Stromal cell of bone marrow (primary cell): ENCODE measurements around the gene SOX1.

ENCODE experiments used
- DNase-seq: peaks from one replicate; pipeline ENCODE4 v3.0.0-alpha.2; 2012; ENCODE audit warnings: low read depth

The SOX1 gene

GRCh38 chr13:112106478-112107141 is 39.7 kb downstream of the SOX1 start:
- DNase-seq, result no peak

- DNase-seq, result no peak
Measured at GRCh38 chr13:112107289-112107688, 40.3 kb downstream of the SOX1 start.

- no peak for DNase-seq
Measured at GRCh38 chr13:112110479-112110878, 43.5 kb downstream of the SOX1 start.

- DNase-seq, result no peak
Measured at GRCh38 chr13:112111239-112111857, 44.4 kb downstream of the SOX1 start.

- no peak for DNase-seq
Measured at GRCh38 chr13:112112534-112113276, 45.8 kb downstream of the SOX1 start.

- DNase-seq, result no peak
Measured at GRCh38 chr13:112113348-112113747, 46.4 kb downstream of the SOX1 start.

GRCh38 chr13:112113851-112114250 is 46.9 kb downstream of the SOX1 start:
- DNase-seq, result no peak

- no peak for DNase-seq
Measured at GRCh38 chr13:112114391-112114790, 47.4 kb downstream of the SOX1 start.

- no peak for DNase-seq
Measured at GRCh38 chr13:112115403-112116091, 48.6 kb downstream of the SOX1 start.

GRCh38 chr13:112116187-112116950 is 49.4 kb downstream of the SOX1 start:
- DNase-seq, result no peak

GRCh38 chr13:112117258-112117954 is 50.5 kb downstream of the SOX1 start:
- no peak for DNase-seq

- no peak for DNase-seq
Measured at GRCh38 chr13:112117955-112118302, 51.0 kb downstream of the SOX1 start.

- no peak for DNase-seq
Measured at GRCh38 chr13:112118451-112119064, 51.6 kb downstream of the SOX1 start.

- DNase-seq, result no peak
Measured at GRCh38 chr13:112119192-112120030, 52.5 kb downstream of the SOX1 start.

GRCh38 chr13:112120031-112120373 is 53.1 kb downstream of the SOX1 start:
- no peak for DNase-seq
